ENCODE measurements around the gene PCDHA2. TPM values are rescaled to one million over a fixed set of nuclear protein-coding genes. Genes with fewer than 3 reads are reported as not detected.

The PCDHA2 gene
- total RNA-seq, 1 experiment from 2014 or later = 0.20 TPM

- no peak overlapping the region for H3K56ac ChIP-seq (ENCODE audit: insufficient read length, low read depth, low read length)
- no peak overlapping the region for H2BK5ac ChIP-seq (ENCODE audit: insufficient read length, low read length)
- H3K36me3 Mint-ChIP-seq (ENCODE audit: insufficient read depth in 1 of 3, low read depth in 3 of 3) = peaks cover 9 to 16% (median 16%) of the 10 kb centered on the region in 3 experiments; a peak in 5 of 7 replicates
- no peak overlapping the region for H4K8ac ChIP-seq (replicated peaks; ENCODE audit: insufficient read length, low read depth, low read length)
- H2BK120ac ChIP-seq (ENCODE audit: low read depth, low read length, poor library complexity, severe bottlenecking) = no peak overlapping the region
- H3K27ac ChIP-seq (ENCODE audit: insufficient read length, low read depth, low read length) = no peak overlapping the region
- H4K20me1 ChIP-seq (ENCODE audit: control insufficient read depth, insufficient read depth, insufficient read length) = no peaks in the 10 kb centered on the region
- no peak for DNase-seq
- H2BK20ac ChIP-seq (ENCODE audit: low read depth, low read length, poor library complexity, severe bottlenecking) = no peak overlapping the region
- H3K9me3 Mint-ChIP-seq = peaks cover 85% of the 10 kb centered on the region in 2 experiments
- no peaks in the 10 kb centered on the region for H3K4me1 Mint-ChIP-seq
- H3K9ac ChIP-seq (ENCODE audit: extremely low read depth, insufficient read length, low read length) = no peak overlapping the region
- peaks cover 22% of the 10 kb centered on the region for H3K9me3 ChIP-seq (ENCODE audit: control insufficient read depth, low read depth, low read length)
- H3T11ph ChIP-seq (ENCODE audit: low read length) = no peak overlapping the region
- no peaks in the 10 kb centered on the region for H3K4me1 ChIP-seq (ENCODE audit: insufficient read depth, low read length)
- H2BK12ac ChIP-seq (ENCODE audit: insufficient read length, low read depth, low read length) = no peak overlapping the region
- H4K91ac ChIP-seq (ENCODE audit: insufficient read length, low read depth, low read length) = no peak overlapping the region
- no peak overlapping the region for H3K23ac ChIP-seq (ENCODE audit: insufficient read length, low read depth, low read length)
- no peaks in the 10 kb centered on the region for H3K23me2 ChIP-seq (ENCODE audit: insufficient read length, low read depth, low read length, poor library complexity, severe bottlenecking)
- H3K27ac Mint-ChIP-seq = no peak overlapping the region
- no peak overlapping the region for H3K4me3 Mint-ChIP-seq
- no peak overlapping the region for H2BK15ac ChIP-seq (ENCODE audit: low read depth, low read length)
- H4K5ac ChIP-seq (ENCODE audit: insufficient read length, low read depth, low read length) = no peak overlapping the region
- no peak overlapping the region for H3K18ac ChIP-seq (ENCODE audit: insufficient read length, low read depth, low read length)
- no peak overlapping the region for H2AK5ac ChIP-seq (ENCODE audit: insufficient read length, low read length)
- no CpG with 5 or more reads among the region's 1 CpG for WGBS (ENCODE audit: extremely low coverage, insufficient read length, low lambda C conversion rate)
- H3K4me2 ChIP-seq (ENCODE audit: insufficient read depth, insufficient read length, low read length) = no peak overlapping the region
- peaks cover 1% of the 10 kb centered on the region for H3K27me3 Mint-ChIP-seq (ENCODE audit: low read depth)
- no peaks in the 10 kb centered on the region for H3K79me2 ChIP-seq (ENCODE audit: insufficient read depth, low read length)
- no peak overlapping the region for H3K4ac ChIP-seq (ENCODE audit: low read depth, low read length)
- H2AFZ ChIP-seq (ENCODE audit: low read length) = no peak overlapping the region
- no peaks in the 10 kb centered on the region for H3K27me3 ChIP-seq (ENCODE audit: insufficient read depth, low read length)
- no peak for TF ChIP-seq CTCF (conservative IDR thresholded peaks at IDR 0.05)
- H3K14ac ChIP-seq (ENCODE audit: insufficient read depth, low read length) = no peak overlapping the region
- no peaks in the 10 kb centered on the region for H3K79me1 ChIP-seq (ENCODE audit: insufficient read depth, low read depth, low read length, poor library complexity, severe bottlenecking)
Measured at GRCh38 chr5:140780512-140780911, 14.1 kb upstream of the PCDHA2 start.
